NCI-H345 treated with DMSO at 0.1 percent for 48 hours (cell line): ENCODE results near the gene RPUSD1.

Experiments used
- DNase-seq: peaks from one replicate; lab custom pipeline; 2025; ENCODE audit not compliant: unreplicated experiment; lab: John Stamatoyannopoulos, UW

Gene RPUSD1

DNA sequence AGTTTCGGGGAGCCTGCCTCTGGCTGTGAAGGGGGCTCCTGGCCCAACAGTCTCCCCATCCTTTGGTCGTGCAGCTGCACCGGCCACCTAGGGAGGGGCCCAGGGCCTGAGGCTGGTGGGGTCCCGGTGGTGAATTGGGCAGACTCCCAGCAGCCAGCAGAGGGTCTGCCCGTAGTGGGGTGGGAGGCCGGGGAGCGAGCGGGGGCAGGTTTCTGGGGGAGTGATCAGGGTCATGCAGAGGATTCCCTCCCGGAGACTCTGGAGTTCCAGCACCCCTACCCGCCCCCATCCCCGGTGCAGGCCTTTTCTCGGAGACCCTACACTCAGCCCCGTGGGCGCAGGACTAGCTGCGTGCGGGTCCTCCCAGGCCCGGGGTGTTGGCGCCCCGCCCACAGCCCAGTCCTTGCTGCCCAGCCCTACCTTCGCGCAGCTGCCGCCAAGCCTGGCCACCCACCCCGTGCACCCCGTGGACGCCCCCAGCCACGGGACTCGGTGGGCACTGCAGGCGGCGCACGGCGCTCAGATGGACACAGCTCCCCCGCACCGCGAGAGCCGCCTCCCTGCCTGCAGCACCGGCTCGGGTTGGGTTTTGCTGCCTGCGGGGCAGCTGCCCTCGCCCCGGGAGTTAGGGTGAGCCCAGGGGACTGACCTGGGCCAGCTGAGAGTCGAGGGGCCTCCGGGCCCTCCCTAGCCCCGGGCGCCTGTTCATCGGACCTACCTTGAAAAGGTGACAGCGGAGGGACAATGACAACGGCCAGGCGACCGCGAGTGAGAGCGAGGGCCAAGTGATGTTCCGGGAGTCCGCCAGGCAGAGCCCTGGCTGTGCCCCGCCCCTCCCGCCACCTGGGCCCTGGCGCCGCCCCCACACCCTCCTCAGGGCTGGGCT lies 12.0 kb upstream of the RPUSD1 start, which contains the start of gene GNG13:
GNG13 (minus strand) TSS at position 787 of the 886 bp plus-strand sequence. CDS start 1,657 bp downstream, outside the sequence.
- DNase-seq: no peak

DNA sequence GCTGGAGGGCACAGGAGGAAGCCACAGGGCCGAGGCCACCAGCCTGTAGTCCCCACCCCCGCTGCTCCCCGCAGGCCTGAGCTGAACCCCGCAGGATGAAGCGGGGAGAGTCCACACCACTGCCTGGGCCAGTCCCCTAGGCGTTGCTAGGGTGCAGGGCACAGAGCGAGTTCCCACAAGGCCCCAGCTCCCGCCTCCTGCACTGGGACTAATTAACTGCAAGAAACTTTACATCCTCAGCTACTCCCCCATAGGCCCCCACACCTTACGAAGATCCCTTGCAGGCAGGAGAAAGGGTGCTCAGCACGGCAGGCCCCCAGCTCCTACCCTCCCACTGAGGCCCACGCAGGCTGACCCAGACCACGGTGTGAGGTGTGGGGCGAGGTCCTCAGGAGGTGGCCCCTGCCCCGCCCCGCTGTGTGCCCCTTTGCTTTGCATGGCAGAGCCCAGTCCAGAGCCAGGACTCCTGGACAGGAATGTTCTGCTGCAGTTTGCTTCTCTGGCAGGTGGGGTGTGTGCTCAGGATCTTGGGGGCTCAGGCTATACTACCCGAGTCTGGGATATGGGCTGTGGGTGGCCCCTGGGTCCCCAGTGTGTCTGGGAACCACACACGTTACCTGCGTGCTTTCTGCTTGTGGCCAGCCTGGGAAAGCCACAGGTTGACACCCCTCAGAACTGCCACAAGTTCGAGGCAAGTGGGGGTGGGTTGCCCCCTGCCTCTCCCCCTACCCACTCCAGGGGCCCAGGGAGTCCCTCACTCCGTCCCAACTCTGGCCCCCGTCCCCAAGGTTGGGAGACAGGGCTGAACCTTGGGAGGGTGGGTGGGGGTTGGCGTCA lies 11.1 kb upstream of the RPUSD1 start:
- DNase-seq: no peak

DNA sequence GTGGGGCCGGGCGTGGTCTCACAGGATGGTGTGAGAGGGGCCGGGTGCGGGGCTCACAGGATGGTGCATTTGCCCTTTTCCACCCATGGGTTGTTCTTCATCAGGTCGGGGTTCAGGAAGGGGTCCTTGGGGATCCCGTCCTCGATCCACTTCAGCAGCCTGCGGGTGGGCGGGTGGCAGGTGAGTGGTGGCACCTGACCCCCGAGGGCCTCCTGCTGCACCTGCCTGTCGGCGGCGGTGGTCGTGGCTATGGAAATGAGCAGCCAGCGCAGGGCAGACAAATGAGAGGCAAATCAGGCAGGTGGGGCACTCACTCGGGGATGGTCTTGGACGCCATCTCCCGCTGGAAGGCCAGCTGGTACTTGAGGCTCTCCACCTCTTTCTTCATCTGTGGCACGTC lies 10.5 kb upstream of the RPUSD1 start:
- DNase-seq: no peak

GRCh38 chr16:797686-798085 lies 9.5 kb upstream of the RPUSD1 start:
- no peak for DNase-seq

GRCh38 chr16:797120-797420 lies 8.9 kb upstream of the RPUSD1 start:
- no peak for DNase-seq

GRCh38 chr16:796296-797119 lies 8.3 kb upstream of the RPUSD1 start:
- DNase-seq: no peak

GRCh38 chr16:795580-796229 lies 7.5 kb upstream of the RPUSD1 start:
- DNase-seq: no peak

DNA sequence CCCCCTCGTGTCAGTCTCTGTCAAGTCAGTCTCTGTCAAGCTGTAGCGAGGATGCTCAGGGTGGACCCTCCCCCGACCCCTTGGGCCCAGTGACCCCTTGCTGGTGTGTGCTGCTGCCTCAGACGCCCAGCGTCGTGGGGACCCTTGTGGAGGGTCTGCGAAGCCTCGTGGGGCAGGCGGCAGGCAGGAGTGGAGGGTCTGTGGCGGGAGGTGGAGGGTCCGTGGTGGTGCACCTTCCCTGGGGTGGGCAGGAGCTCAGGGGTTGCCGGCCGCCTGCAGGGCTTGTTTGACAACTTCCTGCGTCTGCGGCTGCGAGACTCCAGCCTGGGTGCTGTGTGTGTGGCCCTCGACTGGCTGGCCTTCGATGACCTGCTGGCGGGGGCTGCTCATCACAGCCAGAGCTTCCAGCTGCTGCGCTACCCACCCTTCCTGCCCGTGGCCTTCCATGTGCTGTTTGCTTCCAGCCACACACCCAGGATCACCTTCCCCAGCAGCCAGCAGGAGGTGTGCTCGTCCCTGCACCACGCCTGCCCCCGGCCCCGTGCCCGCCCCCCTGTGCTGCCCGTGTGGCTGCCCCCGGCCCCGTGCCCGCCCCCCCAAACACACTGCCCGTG lies 6.8 kb upstream of the RPUSD1 start:
- no peak for DNase-seq

DNA sequence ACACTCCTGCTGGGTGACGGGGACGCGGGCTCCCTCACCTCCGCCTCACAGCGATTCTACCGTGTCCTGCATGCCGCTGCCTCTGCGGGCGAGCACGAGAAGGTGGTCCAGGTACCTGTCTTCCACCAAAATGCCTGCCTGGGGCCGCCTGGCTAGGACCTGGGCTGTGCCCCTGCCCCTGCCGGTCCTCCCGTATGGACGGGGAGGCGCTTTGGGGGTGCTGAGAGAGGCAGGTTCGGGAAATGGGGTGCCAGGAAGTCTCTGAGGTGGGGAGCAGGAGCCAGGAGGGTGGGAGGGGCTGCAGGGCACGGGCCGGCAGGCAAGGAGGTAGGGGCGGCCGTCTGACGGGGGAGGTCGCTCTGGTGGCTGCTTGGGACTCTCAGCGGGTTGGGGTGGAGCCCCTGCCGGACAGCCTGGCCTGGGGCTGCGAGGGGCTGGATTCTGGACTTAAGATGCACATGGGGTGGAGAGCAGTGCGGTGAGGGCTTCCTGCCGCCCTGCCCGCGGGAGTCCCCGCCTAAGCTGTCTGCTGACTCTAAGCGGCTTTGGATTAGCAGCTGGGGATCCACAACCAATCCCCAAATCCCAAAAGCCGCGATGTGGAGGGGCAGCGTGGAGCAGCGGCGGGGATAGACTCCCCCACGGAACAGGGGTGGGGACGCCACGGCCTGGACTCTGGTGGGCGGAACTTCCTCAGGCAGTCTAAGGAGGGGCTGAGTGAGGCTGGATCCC lies 6.1 kb upstream of the RPUSD1 start:
- no peak for DNase-seq

- DNase-seq: no peak
These were observed 5.2 kb upstream of the RPUSD1 start for GRCh38 chr16:793414-793813.

GRCh38 chr16:792221-792995 lies 4.2 kb upstream of the RPUSD1 start:
- DNase-seq: no peak

GRCh38 chr16:791131-791530 lies 3.0 kb upstream of the RPUSD1 start:
- DNase-seq: no peak

- no peak for DNase-seq
These were observed 1.9 kb upstream of the RPUSD1 start for GRCh38 chr16:790086-790485.

- DNase-seq: no peak
These were observed 1.1 kb upstream of the RPUSD1 start for GRCh38 chr16:789191-789850.

DNA sequence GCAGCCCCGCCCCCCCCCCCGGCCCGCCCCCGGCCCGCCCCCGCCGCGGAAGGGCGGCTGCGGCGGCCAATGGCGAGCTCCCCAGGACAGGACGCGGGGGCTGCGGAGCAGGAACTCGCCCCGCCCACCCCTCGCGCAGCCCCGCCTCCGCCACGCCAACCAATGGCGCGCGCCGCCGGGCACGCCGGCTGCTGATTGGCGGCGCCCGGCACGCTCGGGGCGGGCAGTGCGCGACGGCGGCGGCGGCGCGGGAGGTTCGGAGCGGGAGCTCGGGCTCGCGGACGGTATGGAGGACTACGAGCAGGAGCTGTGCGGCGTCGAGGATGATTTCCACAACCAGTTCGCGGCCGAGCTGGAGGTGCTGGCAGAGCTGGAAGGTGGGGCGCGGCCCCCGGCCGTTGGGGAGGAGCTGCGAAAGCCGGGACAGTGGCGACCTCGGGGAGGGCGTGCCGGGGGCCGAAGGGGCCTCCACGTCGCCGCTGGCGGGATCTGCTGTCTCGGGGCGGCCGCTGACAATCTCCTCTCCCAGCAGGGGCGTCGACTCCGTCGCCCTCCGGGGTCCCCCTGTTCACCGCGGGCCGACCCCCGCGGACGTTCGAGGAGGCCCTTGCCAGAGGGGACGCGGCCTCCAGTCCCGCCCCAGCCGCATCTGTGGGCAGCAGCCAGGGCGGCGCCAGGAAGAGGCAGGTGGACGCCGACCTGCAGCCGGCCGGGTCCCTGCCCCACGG lies 382 bp upstream of the RPUSD1 start, which contains the start of gene CHTF18:
CHTF18 (plus strand) TSS at position 222 of the 728 bp plus-strand sequence; CDS start at position 287, 65 bp downstream.
- DNase-seq: peak; percentile 81

- no peak for DNase-seq
These were observed 737 bp downstream of the RPUSD1 start for GRCh38 chr16:787321-787966.
